ENCODE data around the gene KHNYN.

The KHNYN gene

DNA sequence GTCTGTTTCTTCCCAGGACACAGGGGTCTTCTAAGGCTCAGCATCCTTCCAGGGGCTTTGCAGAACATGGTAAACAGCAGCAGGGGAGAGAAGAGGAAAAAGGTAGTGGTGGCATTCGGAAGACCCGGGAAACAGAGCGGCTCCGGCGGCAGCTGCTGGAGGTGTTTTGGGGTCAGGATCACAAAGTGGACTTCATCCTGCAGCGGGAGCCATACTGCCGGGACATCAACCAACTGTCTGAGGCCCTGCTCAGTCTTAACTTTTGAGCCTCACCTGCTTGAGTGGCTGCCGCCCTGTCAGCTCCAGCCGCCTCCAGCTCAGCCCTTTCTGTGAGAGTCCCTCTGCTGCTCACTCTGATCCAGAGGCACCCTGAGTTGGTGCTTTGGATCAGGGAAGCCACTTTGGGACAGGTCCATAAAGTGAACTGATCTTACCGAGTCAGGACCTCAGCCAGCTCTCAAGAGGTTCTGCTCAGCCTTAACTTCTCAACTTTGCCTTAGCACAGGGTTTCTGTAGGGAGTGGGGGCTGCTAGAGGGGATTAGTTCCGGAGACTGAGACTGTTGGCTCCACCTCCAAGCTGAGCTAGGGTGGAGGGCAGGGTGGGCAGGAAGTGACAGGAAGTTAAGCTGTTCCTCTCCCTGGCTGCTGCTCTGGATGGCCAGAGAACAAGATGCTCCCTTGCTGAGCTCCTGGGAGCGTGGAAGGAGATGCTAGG lies 7.4 kb downstream of the KHNYN start:
- no peak for TF ChIP-seq ARNT (IDR thresholded peaks at IDR 0.05)
- TF ChIP-seq BHLHE40 (IDR thresholded peaks at IDR 0.05; ENCODE audit: borderline replicate concordance) = no peak
- no peak for TF ChIP-seq FOXA1 (IDR thresholded peaks at IDR 0.05)
- TF ChIP-seq CTBP1 (IDR thresholded peaks at IDR 0.05; ENCODE audit: borderline replicate concordance) = no peak
- TF ChIP-seq NFRKB (IDR thresholded peaks at IDR 0.05) = no peak
- TF ChIP-seq FOXM1 (IDR thresholded peaks at IDR 0.05; ENCODE audit: borderline replicate concordance) = no peak
- TF ChIP-seq FOXK2 (IDR thresholded peaks at IDR 0.05) = no peak
- no peak for TF ChIP-seq SP1 (IDR thresholded peaks at IDR 0.05)
- POLR2A ChIA-PET = interaction anchor here (0.9 to 1.8 kb wide), 12 partner anchors 14 to 194 kb away, joined by 3 to 8 read pairs (median 4); partner anchors contain the start of genes DHRS1, NOP9 and TINF2
- no peak for DNase-seq (ENCODE audit: extremely low spot score)
- CTCF ChIA-PET = interaction anchor here (0.5 to 3.5 kb wide), 14 partner anchors 67 to 323 kb away, joined by 3 to 25 read pairs (median 4); partner anchors contain the start of genes CIDEB and RIPK3

DNA sequence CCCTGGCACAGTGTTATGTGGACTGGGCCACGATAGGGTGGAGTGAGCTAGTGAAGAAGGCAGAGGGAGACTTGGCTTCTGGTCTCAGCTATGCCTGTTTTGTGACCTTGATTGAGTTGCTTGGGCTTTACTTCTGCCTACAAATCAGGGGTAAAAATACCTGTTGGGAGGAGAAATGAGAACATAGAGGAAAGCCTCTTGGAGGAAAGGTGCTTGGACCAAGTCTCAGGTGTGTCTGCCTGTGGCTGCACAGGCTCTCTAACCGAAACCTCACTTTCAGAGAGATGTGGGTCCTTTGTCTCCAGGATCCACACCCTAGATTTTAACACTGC lies 7.9 kb downstream of the KHNYN start:
- TF ChIP-seq FOXK2 (IDR thresholded peaks at IDR 0.05) (no peak), LEF1 (IDR thresholded peaks at IDR 0.05; ENCODE audit: borderline replicate concordance) (no peak), PKNOX1 (IDR thresholded peaks at IDR 0.05) (no peak)
- ChIA-PET CTCF (interaction anchor here (2.1 to 3.5 kb wide), 4 partner anchors 72 to 130 kb away, joined by 8 to 25 read pairs (median 18); partner anchors contain the start of gene CIDEB), POLR2A (interaction anchor here (0.9 to 1.8 kb wide), 8 partner anchors 14 to 195 kb away, joined by 3 to 8 read pairs (median 4); partner anchors contain the start of genes DHRS1, NOP9 and TINF2)
- no peak for DNase-seq (ENCODE audit: extremely low spot score)

GRCh38 chr14:24438223-24439097 lies 8.7 kb downstream of the KHNYN start:
- no peak for TF ChIP-seq FOXA1 (IDR thresholded peaks at IDR 0.05)
- TF ChIP-seq ELF4 (IDR thresholded peaks at IDR 0.05) = no peak
- no peak for TF ChIP-seq NFRKB (IDR thresholded peaks at IDR 0.05)
- TF ChIP-seq BHLHE40 (IDR thresholded peaks at IDR 0.05; ENCODE audit: borderline replicate concordance) = no peak
- no peak for TF ChIP-seq HDGF (IDR thresholded peaks at IDR 0.05; ENCODE audit: borderline replicate concordance)
- TF ChIP-seq SP1 (IDR thresholded peaks at IDR 0.05) = no peak
- TF ChIP-seq LEF1 (IDR thresholded peaks at IDR 0.05; ENCODE audit: borderline replicate concordance) = no peak
- no peak for TF ChIP-seq PKNOX1 (IDR thresholded peaks at IDR 0.05)
- TF ChIP-seq ZNF384 (IDR thresholded peaks at IDR 0.05) = no peak
- TF ChIP-seq SUZ12 (IDR thresholded peaks at IDR 0.05) = no peak
- TF ChIP-seq TARDBP (IDR thresholded peaks at IDR 0.05) = no peak
- TF ChIP-seq L3MBTL2 (conservative IDR thresholded peaks at IDR 0.05) = no peak
- no peak for TF ChIP-seq ARNT (IDR thresholded peaks at IDR 0.05)
- TF ChIP-seq FOXK2 (IDR thresholded peaks at IDR 0.05) = no peak
- no peak for DNase-seq (ENCODE audit: extremely low spot score)
- CTCF ChIA-PET = interaction anchor here (0.6 to 3.5 kb wide), 4 partner anchors 33 to 131 kb away, joined by 4 to 25 read pairs (median 18); partner anchors contain the start of gene CIDEB
- POLR2A ChIA-PET = interaction anchor here (0.9 to 1.8 kb wide), 5 partner anchors 15 to 106 kb away, joined by 3 to 8 read pairs (median 4); no protein-coding TSS in a partner anchor

- POLR2A ChIA-PET = no interaction called here
- TF ChIP-seq CTBP1 (IDR thresholded peaks at IDR 0.05; ENCODE audit: borderline replicate concordance) (no peak), FOXK2 (IDR thresholded peaks at IDR 0.05) (no peak), SP1 (IDR thresholded peaks at IDR 0.05) (no peak), L3MBTL2 (conservative IDR thresholded peaks at IDR 0.05) (no peak), FOXA1 (IDR thresholded peaks at IDR 0.05) (no peak), FOXM1 (IDR thresholded peaks at IDR 0.05; ENCODE audit: borderline replicate concordance) (no peak), ARNT (IDR thresholded peaks at IDR 0.05) (no peak), SUZ12 (IDR thresholded peaks at IDR 0.05) (no peak), ZNF384 (IDR thresholded peaks at IDR 0.05) (no peak), HDGF (IDR thresholded peaks at IDR 0.05; ENCODE audit: borderline replicate concordance) (no peak), BHLHE40 (IDR thresholded peaks at IDR 0.05; ENCODE audit: borderline replicate concordance) (no peak), PKNOX1 (IDR thresholded peaks at IDR 0.05) (no peak), LEF1 (IDR thresholded peaks at IDR 0.05; ENCODE audit: borderline replicate concordance) (no peak), TARDBP (IDR thresholded peaks at IDR 0.05) (no peak), ELF4 (IDR thresholded peaks at IDR 0.05) (no peak)
- no peak for DNase-seq (ENCODE audit: extremely low spot score)
- CTCF ChIA-PET = interaction anchor here (0.6 kb wide), 1 partner anchor 33 kb away, joined by 4 read pairs; no protein-coding TSS in a partner anchor
These were observed 9.5 kb downstream of the KHNYN start for GRCh38 chr14:24439257-24439656.

GRCh38 chr14:24439830-24440605 lies 10.3 kb downstream of the KHNYN start:
- no peak for TF ChIP-seq ZNF384 (IDR thresholded peaks at IDR 0.05)
- no peak for TF ChIP-seq SP1 (IDR thresholded peaks at IDR 0.05)
- ChIA-PET CTCF (interaction anchor here (1.9 to 4.0 kb wide), 2 partner anchors 8 to 107 kb away, joined by 11 to 31 read pairs; no protein-coding TSS in a partner anchor), POLR2A (interaction anchor here (1.0 kb wide), 1 partner anchor 10 kb away, joined by 3 read pairs; the partner anchor contains the start of gene KHNYN)
- DNase-seq (ENCODE audit: extremely low spot score) = no peak
